ENCODE results near the gene R3HDM1.
"Not testable (repeated sequence)": the region's sequence is repeated elsewhere in the genome, so short reads cannot be mapped to it uniquely, and the experiment has no call there.

R3HDM1 gene

DNA sequence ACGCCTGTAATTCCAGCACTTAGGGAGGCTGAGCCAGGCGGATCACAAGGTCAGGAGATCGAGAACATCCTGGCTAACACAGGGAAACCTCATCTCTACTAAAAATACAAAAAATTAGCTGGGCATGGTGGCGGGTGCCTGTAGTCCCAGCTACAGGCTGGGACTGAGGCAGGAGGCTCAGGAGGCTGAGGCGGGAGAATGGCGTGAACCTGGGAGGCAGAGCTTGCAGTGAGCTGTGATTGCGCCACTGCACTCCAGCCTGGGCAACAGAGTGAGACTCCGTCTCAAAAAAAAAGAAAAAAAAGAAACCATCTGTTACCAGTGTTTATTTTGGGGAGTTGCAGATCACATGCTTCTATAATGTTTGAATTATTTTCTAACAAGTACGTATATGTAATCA is 183.8 kb downstream of the R3HDM1 start:
- not testable (repeated sequence) for H2BK15ac ChIP-seq (ENCODE audit: low read length); DNase-seq (ENCODE audit: low spot score); H3K4me1 ChIP-seq (ENCODE audit: control insufficient read depth in 2 of 2, insufficient read depth in 1 of 2, low read depth in 1 of 2, low read length in 2 of 2); H3K79me1 ChIP-seq (ENCODE audit: low read depth, low read length); H3K23ac ChIP-seq (ENCODE audit: low read depth, low read length, poor library complexity); H3K18ac ChIP-seq (ENCODE audit: low read length); H3K4me2 ChIP-seq (ENCODE audit: insufficient read depth, low read length, poor library complexity, severe bottlenecking); H4K8ac ChIP-seq (ENCODE audit: low read depth, low read length); H2BK5ac ChIP-seq (ENCODE audit: low read length); H2BK12ac ChIP-seq (ENCODE audit: low read length); H4K91ac ChIP-seq (ENCODE audit: low read depth, low read length, poor library complexity); H3K14ac ChIP-seq (ENCODE audit: low read length); H3K4ac ChIP-seq (ENCODE audit: low read length); H2AK5ac ChIP-seq (ENCODE audit: low read depth, low read length); H3K4me3 ChIP-seq (ENCODE audit: low read length in 2 of 2); H2AFZ ChIP-seq (ENCODE audit: low read length); H3K27ac ChIP-seq (replicated peaks; ENCODE audit: low read length); H3K27me3 ChIP-seq (ENCODE audit: control insufficient read depth in 3 of 3, insufficient read depth in 3 of 3, low read depth in 1 of 3, low read length in 3 of 3); H3K9ac ChIP-seq (ENCODE audit: low read depth, low read length, poor library complexity); H2BK120ac ChIP-seq (ENCODE audit: low read depth, low read length); H3K9me3 ChIP-seq (replicated peaks in 1 of 2; ENCODE audit: control insufficient read depth in 2 of 2, insufficient read depth in 1 of 2, low read depth in 1 of 2, low read length in 2 of 2)
- no CpG with 5 or more reads among the region's 9 CpGs for WGBS, 2 donors (ENCODE audit: extremely low coverage in 2 of 2, insufficient read length in 2 of 2, insufficient replicate concordance in 1 of 2)
- H3K36me3 ChIP-seq (replicated peaks in 1 of 2; ENCODE audit: control insufficient read depth in 2 of 2, insufficient read depth in 2 of 2, low read length in 2 of 2), result peaks cover 6 to 73% of the 10 kb centered on the region in 2 donors

DNA sequence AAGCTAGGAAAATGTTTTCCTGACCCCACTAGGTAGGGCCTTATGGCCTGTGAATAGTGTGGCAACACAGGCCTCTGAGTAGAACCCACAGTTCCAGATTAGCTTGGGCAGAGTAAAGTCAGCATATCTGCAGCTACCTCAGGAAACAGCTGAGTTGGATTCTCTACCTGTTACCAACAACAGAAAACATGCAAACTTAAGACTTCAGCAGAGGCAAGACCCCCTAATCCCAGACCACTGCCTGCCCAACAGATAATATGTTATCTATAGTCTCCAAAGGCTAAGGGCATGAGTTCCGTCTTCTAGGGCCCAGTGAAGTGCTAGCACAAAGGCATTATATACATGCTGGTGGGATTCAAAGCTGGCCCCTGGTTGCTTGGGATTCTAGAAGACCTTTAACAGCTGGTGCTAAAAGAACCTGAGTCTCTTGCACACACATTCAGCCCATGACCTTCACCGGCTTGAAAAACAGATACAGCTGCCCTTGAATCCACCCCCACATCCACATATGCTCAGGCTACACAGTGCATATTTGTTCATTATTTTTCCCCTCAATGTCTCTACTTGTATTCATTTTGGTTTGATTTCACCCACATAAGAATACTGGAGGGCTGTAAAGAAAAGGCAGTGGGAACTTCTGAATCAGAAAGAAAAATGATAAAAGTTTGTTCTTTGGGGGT is 196.9 kb downstream of the R3HDM1 start:
- Histone ChIP-seq H3K79me1 (ENCODE audit: low read depth, low read length) (no peaks in the 10 kb centered on the region), H3K4me1 (ENCODE audit: control insufficient read depth in 2 of 2, insufficient read depth in 1 of 2, low read depth in 1 of 2, low read length in 2 of 2) (peaks cover 0 to 2% of the 10 kb centered on the region in 2 donors), H3K27ac (replicated peaks; ENCODE audit: low read length) (no peak overlapping the region), H2BK12ac (ENCODE audit: low read length) (no peak overlapping the region), H3K27me3 (ENCODE audit: control insufficient read depth in 3 of 3, insufficient read depth in 3 of 3, low read depth in 1 of 3, low read length in 3 of 3) (no peaks in the 10 kb centered on the region), H2BK15ac (ENCODE audit: low read length) (no peak overlapping the region), H3K4me2 (ENCODE audit: insufficient read depth, low read length, poor library complexity, severe bottlenecking) (no peak overlapping the region), H3K14ac (ENCODE audit: low read length) (no peak overlapping the region), H3K4ac (ENCODE audit: low read length) (no peak overlapping the region), H3K9me3 (replicated peaks in 1 of 2; ENCODE audit: control insufficient read depth in 2 of 2, insufficient read depth in 1 of 2, low read depth in 1 of 2, low read length in 2 of 2) (no peaks in the 10 kb centered on the region), H2BK120ac (ENCODE audit: low read depth, low read length) (no peak overlapping the region), H4K91ac (ENCODE audit: low read depth, low read length, poor library complexity) (no peak overlapping the region), H2AK5ac (ENCODE audit: low read depth, low read length) (no peak overlapping the region), H4K8ac (ENCODE audit: low read depth, low read length) (no peak overlapping the region), H3K9ac (ENCODE audit: low read depth, low read length, poor library complexity) (no peak overlapping the region), H3K4me3 (ENCODE audit: low read length in 2 of 2) (no peak overlapping the region), H2AFZ (ENCODE audit: low read length) (no peak overlapping the region), H3K23ac (ENCODE audit: low read depth, low read length, poor library complexity) (no peak overlapping the region), H3K36me3 (replicated peaks in 1 of 2; ENCODE audit: control insufficient read depth in 2 of 2, insufficient read depth in 2 of 2, low read length in 2 of 2) (peaks cover 7 to 27% of the 10 kb centered on the region in 2 donors), H3K18ac (ENCODE audit: low read length) (no peak overlapping the region), H2BK5ac (ENCODE audit: low read length) (no peak overlapping the region)
- WGBS, 2 donors (ENCODE audit: extremely low coverage in 2 of 2, insufficient read length in 2 of 2, insufficient replicate concordance in 1 of 2), result no CpG with 5 or more reads among the region's 2 CpGs
- no peak for DNase-seq (ENCODE audit: low spot score)

DNA sequence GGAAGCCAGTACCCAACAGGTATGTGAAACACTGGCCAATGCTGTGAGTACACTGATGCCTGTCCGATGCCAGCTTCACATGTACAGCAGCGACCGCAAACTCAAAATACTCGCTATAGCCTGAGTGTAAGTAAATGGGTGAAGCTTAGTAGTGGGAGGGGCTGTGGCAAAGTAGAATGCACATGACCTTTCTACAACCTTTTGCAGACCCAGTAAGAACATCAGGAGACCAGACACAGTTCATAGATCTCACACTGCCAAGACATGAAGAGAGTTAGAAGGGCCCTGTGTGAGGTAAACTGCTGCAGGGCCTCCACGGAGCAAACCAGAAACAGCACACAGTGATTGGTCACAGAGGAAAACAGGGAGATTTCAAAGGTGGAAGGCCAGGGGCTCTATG is 201.3 kb downstream of the R3HDM1 start:
- H4K91ac ChIP-seq (ENCODE audit: low read depth, low read length, poor library complexity), result no peak overlapping the region
- H2AFZ ChIP-seq (ENCODE audit: low read length), result no peak overlapping the region
- no peak overlapping the region for H4K8ac ChIP-seq (ENCODE audit: low read depth, low read length)
- no peak overlapping the region for H3K23ac ChIP-seq (ENCODE audit: low read depth, low read length, poor library complexity)
- DNase-seq (ENCODE audit: low spot score), result no peak
- H2BK12ac ChIP-seq (ENCODE audit: low read length), result no peak overlapping the region
- no peak overlapping the region for H2BK120ac ChIP-seq (ENCODE audit: low read depth, low read length)
- H3K4ac ChIP-seq (ENCODE audit: low read length), result no peak overlapping the region
- no peak overlapping the region for H3K4me2 ChIP-seq (ENCODE audit: insufficient read depth, low read length, poor library complexity, severe bottlenecking)
- no peak overlapping the region for H3K9ac ChIP-seq (ENCODE audit: low read depth, low read length, poor library complexity)
- no peaks in the 10 kb centered on the region for H3K9me3 ChIP-seq (replicated peaks in 1 of 2; ENCODE audit: control insufficient read depth in 2 of 2, insufficient read depth in 1 of 2, low read depth in 1 of 2, low read length in 2 of 2)
- peaks cover 0 to 2% of the 10 kb centered on the region in 2 donors for H3K4me1 ChIP-seq (ENCODE audit: control insufficient read depth in 2 of 2, insufficient read depth in 1 of 2, low read depth in 1 of 2, low read length in 2 of 2)
- no peaks in the 10 kb centered on the region for H3K79me1 ChIP-seq (ENCODE audit: low read depth, low read length)
- H3K36me3 ChIP-seq (replicated peaks in 1 of 2; ENCODE audit: control insufficient read depth in 2 of 2, insufficient read depth in 2 of 2, low read length in 2 of 2), result no peaks in the 10 kb centered on the region
- no peak overlapping the region for H2AK5ac ChIP-seq (ENCODE audit: low read depth, low read length)
- no peak overlapping the region for H2BK15ac ChIP-seq (ENCODE audit: low read length)
- no peak overlapping the region for H2BK5ac ChIP-seq (ENCODE audit: low read length)
- WGBS, 2 donors (ENCODE audit: extremely low coverage in 2 of 2, insufficient read length in 2 of 2, insufficient replicate concordance in 1 of 2), result no CpG with 5 or more reads among the region's 5 CpGs
- H3K4me3 ChIP-seq (ENCODE audit: low read length in 2 of 2), result no peak overlapping the region
- no peak overlapping the region for H3K18ac ChIP-seq (ENCODE audit: low read length)
- H3K27ac ChIP-seq (replicated peaks; ENCODE audit: low read length), result no peak overlapping the region
- H3K14ac ChIP-seq (ENCODE audit: low read length), result no peak overlapping the region
- H3K27me3 ChIP-seq (ENCODE audit: control insufficient read depth in 3 of 3, insufficient read depth in 3 of 3, low read depth in 1 of 3, low read length in 3 of 3), result no peaks in the 10 kb centered on the region

DNA sequence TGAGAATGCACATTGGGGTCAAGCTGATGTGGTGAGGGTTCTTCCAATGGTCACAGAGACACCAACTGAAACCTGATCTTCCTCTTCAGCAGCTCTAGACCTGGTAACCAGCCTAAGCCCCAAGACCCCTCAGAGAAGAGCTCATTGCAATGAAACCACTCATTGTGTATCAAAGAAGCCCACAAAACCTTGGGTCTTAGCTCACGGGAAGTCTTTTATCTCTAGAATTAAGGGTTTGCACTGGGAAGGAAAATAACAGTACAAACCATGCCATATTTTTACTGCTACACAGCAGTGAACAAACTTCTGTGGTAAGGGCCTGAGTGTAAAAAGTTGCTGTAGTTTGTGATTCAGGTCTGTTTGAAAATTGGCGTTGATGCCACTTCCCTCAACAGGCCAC is 201.8 kb downstream of the R3HDM1 start:
- no peak overlapping the region for H3K4me2 ChIP-seq (ENCODE audit: insufficient read depth, low read length, poor library complexity, severe bottlenecking)
- no peak overlapping the region for H3K27ac ChIP-seq (replicated peaks; ENCODE audit: low read length)
- H2BK15ac ChIP-seq (ENCODE audit: low read length), result no peak overlapping the region
- H3K4ac ChIP-seq (ENCODE audit: low read length), result no peak overlapping the region
- H2AK5ac ChIP-seq (ENCODE audit: low read depth, low read length), result no peak overlapping the region
- no peak for DNase-seq (ENCODE audit: low spot score)
- no peak overlapping the region for H4K91ac ChIP-seq (ENCODE audit: low read depth, low read length, poor library complexity)
- H2BK12ac ChIP-seq (ENCODE audit: low read length), result no peak overlapping the region
- H3K9me3 ChIP-seq (replicated peaks in 1 of 2; ENCODE audit: control insufficient read depth in 2 of 2, insufficient read depth in 1 of 2, low read depth in 1 of 2, low read length in 2 of 2), result no peaks in the 10 kb centered on the region
- no peaks in the 10 kb centered on the region for H3K79me1 ChIP-seq (ENCODE audit: low read depth, low read length)
- no peak overlapping the region for H2BK5ac ChIP-seq (ENCODE audit: low read length)
- H3K4me3 ChIP-seq (ENCODE audit: low read length in 2 of 2), result no peak overlapping the region
- H4K8ac ChIP-seq (ENCODE audit: low read depth, low read length), result no peak overlapping the region
- no peak overlapping the region for H2AFZ ChIP-seq (ENCODE audit: low read length)
- no peak overlapping the region for H2BK120ac ChIP-seq (ENCODE audit: low read depth, low read length)
- H3K23ac ChIP-seq (ENCODE audit: low read depth, low read length, poor library complexity), result no peak overlapping the region
- no peak overlapping the region for H3K18ac ChIP-seq (ENCODE audit: low read length)
- no CpG with 5 or more reads among the region's 2 CpGs for WGBS, 2 donors (ENCODE audit: extremely low coverage in 2 of 2, insufficient read length in 2 of 2, insufficient replicate concordance in 1 of 2)
- no peaks in the 10 kb centered on the region for H3K36me3 ChIP-seq (replicated peaks in 1 of 2; ENCODE audit: control insufficient read depth in 2 of 2, insufficient read depth in 2 of 2, low read length in 2 of 2)
- no peaks in the 10 kb centered on the region for H3K27me3 ChIP-seq (ENCODE audit: control insufficient read depth in 3 of 3, insufficient read depth in 3 of 3, low read depth in 1 of 3, low read length in 3 of 3)
- no peak overlapping the region for H3K9ac ChIP-seq (ENCODE audit: low read depth, low read length, poor library complexity)
- H3K14ac ChIP-seq (ENCODE audit: low read length), result no peak overlapping the region
- peaks cover 0 to 2% of the 10 kb centered on the region in 2 donors for H3K4me1 ChIP-seq (ENCODE audit: control insufficient read depth in 2 of 2, insufficient read depth in 1 of 2, low read depth in 1 of 2, low read length in 2 of 2)
